IMR-90 (cell line): ENCODE data around the gene NAV1. TPM values are rescaled to one million over a fixed set of nuclear protein-coding genes. Genes with fewer than 3 reads are reported as not detected.

Experiments
- ATAC-seq: fragments of 200-7000 bp; cut with Tn5 transposase; 2 replicates; pipeline ENCODE4 v1.9.1; 2020; ENCODE audit warnings: low read depth, mild to moderate bottlenecking, moderate library complexity
- BruUV-seq: library from RNA; stranded (reverse); fragments of 400-500 nt; replicated peaks from 2 replicates; lab custom pipeline; 2021; lab: Mats Ljungman, UMichigan
- CTCF ChIA-PET: fragments of 300-600 bp; formaldehyde crosslinking; extraction: SDS; loops from one replicate; lab custom pipeline; 2021; ENCODE audit warnings: antibody characterized with exemption; lab: Yijun Ruan, JAX
- POLR2A ChIA-PET: fragments of 300-600 bp; sonication (Branson Sonifier 250); formaldehyde crosslinking; loops from one replicate; lab custom pipeline; 2022; ENCODE audit warnings: antibody characterized with exemption; ENCODE audit not compliant: unreplicated experiment; lab: Charles Lee
- DNase-seq: peaks from one replicate; pipeline ENCODE4 v3.0.0; 2013
- H2AFZ ChIP-seq: replicated peaks from 2 replicates; pipeline ENCODE3; 2013; ENCODE audit warnings: low read length, mild to moderate bottlenecking; ENCODE audit not compliant: poor library complexity
- H2AK5ac ChIP-seq: 2 replicates; pipeline ENCODE4 v1.6.1; 2013; ENCODE audit warnings: low read depth, low read length, inconsistent platforms
- H2AK9ac ChIP-seq: replicated peaks from 2 replicates; pipeline ENCODE3; 2013; ENCODE audit warnings: mild to moderate bottlenecking, low read depth, low read length, moderate library complexity; ENCODE audit not compliant: poor library complexity
- H2BK120ac ChIP-seq: 2 replicates; pipeline ENCODE4 v1.6.1; 2013; ENCODE audit warnings: low read depth, low read length, inconsistent platforms
- H2BK15ac ChIP-seq: 3 replicates; pipeline ENCODE4 v1.6.1; 2013; ENCODE audit warnings: low read depth, low read length, inconsistent platforms
- H2BK20ac ChIP-seq: 2 replicates; pipeline ENCODE4 v1.6.1; 2013; ENCODE audit warnings: low read depth, mild to moderate bottlenecking, inconsistent platforms, low read length, moderate library complexity
- H2BK5ac ChIP-seq: 2 replicates; pipeline ENCODE4 v1.6.1; 2013; ENCODE audit warnings: mild to moderate bottlenecking, low read depth, low read length, inconsistent platforms; ENCODE audit not compliant: poor library complexity, severe bottlenecking
- H3K14ac ChIP-seq: replicated peaks from 2 replicates; pipeline ENCODE4 v1.6.1; 2013; ENCODE audit warnings: low read depth, low read length, inconsistent platforms
- H3K18ac ChIP-seq: 2 replicates; pipeline ENCODE4 v1.6.1; 2013; ENCODE audit warnings: low read depth, low read length, control low read depth
- H3K23ac ChIP-seq: 2 replicates; pipeline ENCODE4 v1.6.1; 2013; ENCODE audit warnings: low read depth, low read length, inconsistent platforms
- H3K27ac ChIP-seq: 2 replicates; pipeline ENCODE4 v1.5.1; 2013; ENCODE audit warnings: mild to moderate bottlenecking, control low read depth, low read length; ENCODE audit not compliant: insufficient read depth
- H3K27me3 ChIP-seq: 2 replicates; pipeline ENCODE4 v1.6.1; 2013; ENCODE audit warnings: low read length; ENCODE audit not compliant: control insufficient read depth, insufficient read depth
- H3K36me3 ChIP-seq: 2 replicates; pipeline ENCODE4 v1.6.1; 2013; ENCODE audit warnings: low read length, mixed read lengths; ENCODE audit not compliant: control insufficient read depth, insufficient read depth
- H3K4ac ChIP-seq: 2 replicates; pipeline ENCODE4 v1.6.1; 2013; ENCODE audit warnings: low read depth, low read length, inconsistent platforms
- H3K4me1 ChIP-seq: 2 replicates; pipeline ENCODE4 v1.6.1; 2013; ENCODE audit warnings: low read length, mixed read lengths; ENCODE audit not compliant: control insufficient read depth, insufficient read depth
- H3K4me2 ChIP-seq: 2 replicates; pipeline ENCODE4 v1.6.1; 2013; ENCODE audit warnings: low read depth, mild to moderate bottlenecking, control low read depth, low read length, moderate library complexity
- H3K4me3 ChIP-seq: 2 replicates; pipeline ENCODE4 v1.5.1; 2013; ENCODE audit warnings: low read depth, mild to moderate bottlenecking, control low read depth, low read length, moderate library complexity; ENCODE audit not compliant: insufficient read depth
- H3K56ac ChIP-seq: 2 replicates; pipeline ENCODE4 v1.6.1; 2013; ENCODE audit warnings: low read length, inconsistent platforms; ENCODE audit not compliant: insufficient read depth; ENCODE audit errors: extremely low read depth
- H3K79me1 ChIP-seq, 2 experiments: 2 replicates each; pipeline ENCODE4 v1.6.1; 2013; ENCODE audit warnings: low read length in 2 of 2, inconsistent platforms in 1 of 2, low read depth in 1 of 2
- H3K9ac ChIP-seq: 2 replicates; pipeline ENCODE4 v1.6.1; 2013; ENCODE audit warnings: low read depth, low read length, control low read depth
- H3K9me1 ChIP-seq: 2 replicates; pipeline ENCODE4 v1.6.1; 2013; ENCODE audit warnings: low read length, inconsistent platforms; ENCODE audit not compliant: insufficient read depth
- H3K9me3 ChIP-seq: 2 replicates; pipeline ENCODE4 v1.6.1; 2013; ENCODE audit warnings: low read length; ENCODE audit not compliant: control insufficient read depth, insufficient read depth
- H4K20me1 ChIP-seq: 2 replicates; pipeline ENCODE4 v1.6.1; 2013; ENCODE audit warnings: low read length, inconsistent platforms; ENCODE audit not compliant: insufficient read depth
- H4K5ac ChIP-seq: 2 replicates; pipeline ENCODE4 v1.6.1; 2013; ENCODE audit warnings: mild to moderate bottlenecking, low read depth, low read length, control low read depth
- H4K8ac ChIP-seq, 2 experiments: 2 replicates each; pipeline ENCODE4 v1.6.1; 2013; ENCODE audit warnings: low read depth in 2 of 2, low read length in 2 of 2, control low read depth in 1 of 2, inconsistent platforms in 1 of 2
- H4K91ac ChIP-seq: 2 replicates; pipeline ENCODE4 v1.6.1; 2013; ENCODE audit warnings: low read depth, low read length, inconsistent platforms; ENCODE audit not compliant: insufficient read depth
- BHLHE40 ChIP-seq: fragments of 150-350 bp; IDR thresholded peaks from 2 replicates; pipeline ENCODE4 v1.6.1; 2016; ENCODE audit warnings: mild to moderate bottlenecking, low read depth, low read length
- CEBPB ChIP-seq: IDR thresholded peaks from 2 replicates; pipeline ENCODE4 v1.6.1; 2012; ENCODE audit warnings: low read depth, low read length, improper control_type of control experiment
- CHD1 ChIP-seq: IDR thresholded peaks from 2 replicates; pipeline ENCODE4 v1.6.1; 2012; ENCODE audit warnings: low read depth, low read length, improper control_type of control experiment
- CTCF ChIP-seq: conservative IDR thresholded peaks from 2 replicates; pipeline ENCODE4 v1.5.1; 2012; ENCODE audit warnings: mild to moderate bottlenecking, low read depth, low read length, improper control_type of control experiment
- ELK1 ChIP-seq: fragments of 150-350 bp; IDR thresholded peaks from 2 replicates; pipeline ENCODE4 v1.6.1; 2016; ENCODE audit warnings: low read depth, mild to moderate bottlenecking, low read length, moderate library complexity, borderline replicate concordance
- FOS ChIP-seq: fragments of 150-350 bp; IDR thresholded peaks from 2 replicates; pipeline ENCODE4 v1.6.1; 2016; ENCODE audit warnings: low read depth, low read length
- MAFK ChIP-seq: IDR thresholded peaks from 2 replicates; pipeline ENCODE4 v1.6.1; 2012; ENCODE audit warnings: low read depth, low read length, improper control_type of control experiment
- MAZ ChIP-seq: IDR thresholded peaks from 2 replicates; pipeline ENCODE4 v1.6.1; 2012; ENCODE audit warnings: low read depth, mild to moderate bottlenecking, low read length, improper control_type of control experiment, moderate library complexity, borderline replicate concordance
- MXI1 ChIP-seq: IDR thresholded peaks from 2 replicates; pipeline ENCODE4 v1.6.1; 2012; ENCODE audit warnings: low read depth, mild to moderate bottlenecking, low read length, moderate library complexity, borderline replicate concordance
- NFE2L2 ChIP-seq: fragments of 150-350 bp; IDR thresholded peaks from 2 replicates; pipeline ENCODE4 v1.6.1; 2016; ENCODE audit warnings: low read depth, mild to moderate bottlenecking, low read length
- POLR2A ChIP-seq: IDR thresholded peaks from 2 replicates; pipeline ENCODE4 v1.6.1; 2012; ENCODE audit warnings: mild to moderate bottlenecking, low read depth, low read length
- RAD21 ChIP-seq: IDR thresholded peaks from 2 replicates; pipeline ENCODE4 v1.6.1; 2012; ENCODE audit warnings: low read length, improper control_type of control experiment
- RCOR1 ChIP-seq: IDR thresholded peaks from 2 replicates; pipeline ENCODE4 v1.6.1; 2012; ENCODE audit warnings: mild to moderate bottlenecking, low read length, improper control_type of control experiment; ENCODE audit not compliant: insufficient replicate concordance
- RFX5 ChIP-seq: IDR thresholded peaks from 2 replicates; pipeline ENCODE4 v1.8.0; 2012; ENCODE audit warnings: low read depth, mild to moderate bottlenecking, low read length, moderate library complexity
- SMC3 ChIP-seq: fragments of 150-350 bp; IDR thresholded peaks from 2 replicates; pipeline ENCODE4 v1.6.1; 2016; ENCODE audit warnings: low read depth, mild to moderate bottlenecking, antibody characterized with exemption, low read length, moderate library complexity
- USF2 ChIP-seq: fragments of 150-350 bp; IDR thresholded peaks from 2 replicates; pipeline ENCODE4 v1.6.1; 2017; ENCODE audit warnings: mild to moderate bottlenecking, antibody characterized with exemption, low read length, low read depth
- WGBS, 2 experiments: methylation state at CpG; one replicate each; pipeline versions ENCODE4 v1.1.5 to v1.1.7; 2013; ENCODE audit warnings: missing lambda C conversion rate in 2 of 2; ENCODE audit not compliant: insufficient read length in 1 of 2; ENCODE audit errors: extremely low coverage in 2 of 2; 5-methylcytosine and 5-hydroxymethylcytosine counted together
- dilution Hi-C: fragments of 300-500 bp; cut with HindIII; formaldehyde crosslinking; loops from one replicate; pipeline ENCODE4 v1.14.3; 2018; ENCODE audit warnings: low sequenced_read_pairs; ENCODE audit not compliant: unreplicated experiment
- in situ Hi-C: fragments of 300-500 bp; cut with MboI; formaldehyde crosslinking; loops from 3 replicates; pipeline ENCODE4 v1.14.3; 2019; ENCODE audit warnings: low sequenced_read_pairs, inconsistent platforms, mixed read lengths
- intact Hi-C: fragments of 100-400 bp; cut with micrococcal nuclease; formaldehyde crosslinking; loops from 2 replicates; pipeline ENCODE4 v1.10.0; 2022
- polyA plus RNA-seq, 3 experiments: library from polyadenylated mRNA; depleted of rRNA; stranded (reverse); fragments of >200 nt; gene quantifications; 2 replicates each; pipeline ENCODE4 v1.2.3, GENCODE V29; 2012; ENCODE audit warnings: low replicate concordance in 1 of 3
- total RNA-seq: library from RNA; depleted of rRNA; stranded (reverse); fragments of >200 nt; gene quantifications from 2 replicates; pipeline ENCODE4 v1.2.3, GENCODE V29; 2012

The NAV1 gene
- total and polyA plus RNA-seq, 2 of the 4 experiments (the other 2 are of a cell fraction): 14.0 to 23.1 TPM

GRCh38 chr1:201517631-201518030, 21.3 kb upstream of the NAV1 start:
- Histone ChIP-seq H3K14ac (no peak overlapping the region), H3K36me3 (no peaks in the 10 kb centered on the region), H3K23ac (no peak overlapping the region), H3K18ac (no peak overlapping the region), H3K4me3 (no peak overlapping the region), H3K9me1 (no peaks in the 10 kb centered on the region), H2BK20ac (no peak overlapping the region), H2AFZ (no peak overlapping the region), H2BK15ac (no peak overlapping the region), H2BK120ac (no peak overlapping the region), H2BK5ac (no peak overlapping the region), H3K27ac (no peak overlapping the region), H4K91ac (no peak overlapping the region), H4K5ac (no peak overlapping the region), H3K4me1 (no peaks in the 10 kb centered on the region), H3K79me1 (no peaks in the 10 kb centered on the region; a peak in 1 of 4 replicates), H3K4me2 (no peak overlapping the region), H3K9me3 (no peaks in the 10 kb centered on the region), H4K20me1 (no peaks in the 10 kb centered on the region), H2AK5ac (no peak overlapping the region), H3K56ac (no peak overlapping the region), H3K9ac (no peak overlapping the region), H3K4ac (no peak overlapping the region), H4K8ac (no peak overlapping the region), H3K27me3 (no peaks in the 10 kb centered on the region), H2AK9ac (no peak overlapping the region)
- WGBS, 2 experiments: 78% methylated on average over 3 of the region's 7 CpGs; no CpG with 5 or more reads in 1 of the 2 experiments
- in situ Hi-C loops: loop anchor here (10.0 kb wide), 1 partner anchor 73 kb away; no protein-coding TSS in a partner anchor
- TF ChIP-seq MXI1 (no peak), BHLHE40 (no peak), SMC3 (no peak), USF2 (no peak), MAFK (no peak), RFX5 (no peak), ELK1 (no peak), CHD1 (no peak), MAZ (no peak), POLR2A (no peak), CEBPB (no peak), RAD21 (no peak), NFE2L2 (no peak), RCOR1 (no peak), FOS (no peak), CTCF (no peak)
- intact Hi-C loops: no loop called here
- no TSS peak for BruUV-seq
- ATAC-seq (no peak), DNase-seq (no peak)
- ChIA-PET CTCF (no interaction called here), POLR2A (no interaction called here)
- dilution Hi-C loops: no loop called here
